ENCODE results near the gene ZNF385D.

The ZNF385D gene

DNA sequence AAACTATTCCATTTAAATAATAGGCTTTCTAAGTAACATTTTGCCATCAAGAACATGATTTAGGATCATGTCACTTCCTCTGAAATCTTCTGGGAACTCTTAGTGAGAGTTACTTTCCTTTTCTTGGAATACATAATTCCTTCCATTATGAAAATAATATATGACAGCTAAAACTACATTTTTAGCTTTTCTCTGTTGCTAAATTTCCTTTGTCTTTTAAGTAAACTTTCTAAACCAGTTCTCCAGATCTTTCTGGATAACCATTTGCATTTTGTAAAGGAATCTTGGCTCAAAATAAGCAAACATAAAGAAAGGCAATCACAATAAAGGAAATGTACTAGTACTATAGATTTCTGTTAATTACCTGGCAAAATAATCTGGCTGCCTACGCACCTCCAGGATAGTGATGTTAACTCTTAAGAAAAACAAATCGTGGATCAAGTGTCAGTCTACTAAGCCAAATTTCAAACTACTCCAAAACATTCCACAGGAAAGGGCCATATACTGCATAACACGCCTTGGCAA, 165.7 kb downstream of the ZNF385D start:
- no peak for DNase-seq

DNA sequence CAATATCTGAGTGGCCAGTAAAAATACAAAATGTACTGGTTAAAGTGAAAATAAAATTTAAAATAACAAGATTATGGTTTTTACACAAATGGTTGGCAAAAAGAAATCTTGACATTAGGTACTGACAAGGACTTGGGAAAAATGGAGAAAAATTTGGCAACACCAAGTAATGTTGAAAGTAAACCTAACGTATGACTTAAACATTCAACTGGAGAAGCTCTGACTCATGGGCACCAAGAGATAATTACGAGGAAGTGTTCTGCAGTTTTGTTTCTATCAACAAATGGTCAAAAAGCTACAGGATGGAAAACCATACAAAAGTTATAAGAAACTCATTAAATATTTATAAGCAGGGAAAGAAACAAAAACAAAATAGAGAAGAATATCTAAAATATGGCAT, 177.7 kb downstream of the ZNF385D start:
- DNase-seq, result no peak

- no peak for DNase-seq
These were observed 186.5 kb downstream of the ZNF385D start for GRCh38 chr3:21564531-21564930.

DNA sequence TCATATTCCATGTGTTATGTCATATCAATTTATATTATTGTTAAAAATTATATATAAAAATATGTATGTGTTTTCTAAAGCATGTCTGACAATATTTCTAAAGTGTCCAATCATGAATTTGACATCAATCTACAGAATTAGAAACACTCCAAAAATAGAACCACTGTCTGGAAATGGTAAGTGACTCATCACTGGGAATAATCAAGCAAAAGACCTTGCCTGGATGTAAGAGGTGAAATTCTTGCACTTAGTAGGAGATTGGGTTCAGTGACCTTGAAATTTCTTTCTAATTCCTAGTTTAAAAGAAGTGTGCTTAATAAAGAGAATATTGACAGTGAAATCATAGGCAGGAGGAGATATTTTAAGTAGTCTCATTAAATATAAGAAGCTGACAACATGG, 188.8 kb downstream of the ZNF385D start:
- no peak for DNase-seq

DNA sequence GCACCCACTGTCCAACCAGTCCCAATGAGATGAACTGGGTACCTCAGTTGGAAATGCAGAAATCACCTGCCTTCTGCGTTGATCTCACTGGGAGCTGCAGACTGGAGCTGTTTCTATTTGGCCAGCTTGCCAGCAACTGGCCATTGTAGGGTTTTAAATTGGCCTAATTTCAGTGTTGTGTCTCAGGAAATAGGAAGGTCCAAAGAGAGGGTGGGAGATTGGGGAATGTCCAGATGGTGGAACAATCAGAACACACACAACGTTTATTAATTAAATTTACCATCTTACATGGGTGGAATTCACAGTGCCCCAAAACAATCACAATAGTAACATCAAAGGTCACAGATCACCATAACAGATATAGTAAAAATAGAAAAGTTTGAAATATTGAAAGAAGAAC, 189.5 kb downstream of the ZNF385D start:
- DNase-seq, result no peak

DNA sequence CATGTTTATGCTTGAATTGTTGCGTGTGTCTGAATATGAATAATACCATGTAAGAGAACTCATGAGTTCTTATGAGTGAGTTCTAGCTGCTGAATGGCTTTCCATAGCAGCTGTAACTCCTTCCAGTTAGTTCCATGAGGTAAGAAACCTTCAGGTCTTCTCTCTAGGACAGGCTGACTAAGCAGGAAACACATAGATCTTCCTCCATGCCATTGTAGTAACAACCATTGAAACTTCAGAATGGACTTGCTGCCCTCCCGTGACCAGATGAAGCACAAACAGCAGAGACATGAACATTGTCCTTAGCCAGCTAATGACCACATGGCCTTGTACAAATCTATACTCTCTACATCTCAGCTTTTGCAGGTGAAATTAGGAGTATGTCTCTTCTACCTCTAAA, 200.0 kb downstream of the ZNF385D start:
- DNase-seq, result no peak

DNA sequence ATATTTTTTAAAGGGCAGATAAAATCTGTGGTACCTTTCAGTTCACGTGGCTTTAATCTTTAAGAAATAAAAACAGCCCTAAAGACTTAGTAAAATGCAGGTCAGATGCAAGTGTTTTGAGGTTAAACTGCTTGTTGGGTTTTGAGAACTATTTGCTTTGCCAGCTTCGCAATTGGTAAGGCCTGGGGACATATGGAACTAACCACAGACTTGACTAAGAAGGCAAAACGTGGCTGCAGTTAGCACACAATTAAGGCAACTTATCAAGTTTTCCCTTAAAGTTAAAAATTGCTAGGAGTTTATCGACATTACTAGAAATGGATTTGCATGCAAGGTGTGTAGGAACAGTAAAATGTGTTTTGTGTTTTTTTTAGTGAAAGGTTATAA, 206.9 kb downstream of the ZNF385D start:
- DNase-seq, result no peak

- no peak for DNase-seq
These were observed 207.5 kb downstream of the ZNF385D start for GRCh38 chr3:21543380-21544075.

- DNase-seq, result no peak
These were observed 208.2 kb downstream of the ZNF385D start for GRCh38 chr3:21542656-21543379.

DNA sequence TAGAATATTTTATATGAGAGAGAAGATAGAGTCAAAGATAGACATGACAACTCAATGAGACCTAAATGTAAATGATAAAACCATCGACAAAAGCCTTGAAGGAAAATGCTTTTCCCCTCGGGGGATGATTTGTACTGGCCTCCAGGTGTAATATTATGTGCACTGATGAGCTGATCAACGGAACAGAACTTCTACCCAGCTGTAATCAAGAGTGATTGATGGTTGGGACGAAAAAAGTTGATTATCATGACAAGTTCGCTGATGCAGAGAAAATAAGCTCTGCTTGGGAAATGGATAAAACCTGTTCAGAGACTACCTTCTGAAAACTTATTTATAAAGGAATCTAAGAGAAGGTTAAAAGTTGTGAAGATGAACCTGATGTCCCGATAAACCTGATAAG, 210.7 kb downstream of the ZNF385D start:
- no peak for DNase-seq

DNA sequence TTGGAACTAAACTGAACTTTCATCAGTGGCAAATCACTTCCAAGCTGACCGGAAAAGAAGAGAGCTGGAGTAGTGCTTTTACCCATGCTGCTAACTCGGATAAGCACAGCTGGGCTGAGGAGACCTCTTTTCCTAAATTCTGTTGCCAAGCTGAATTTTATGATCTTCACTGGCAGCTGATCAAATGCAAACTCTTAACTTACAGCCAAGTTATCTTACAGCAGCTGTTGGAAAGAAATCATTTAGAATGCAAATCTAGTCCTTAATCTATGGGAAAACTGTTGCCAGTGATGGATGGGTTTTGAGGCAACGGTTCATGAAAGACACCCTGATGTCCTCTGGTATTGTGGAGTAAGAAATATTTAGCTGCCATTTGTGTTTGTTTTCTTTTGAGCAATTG, 216.5 kb downstream of the ZNF385D start:
- no peak for DNase-seq

- no peak for DNase-seq
These were observed 218.0 kb downstream of the ZNF385D start for GRCh38 chr3:21533002-21533401.

- DNase-seq, result no peak
These were observed 219.1 kb downstream of the ZNF385D start for GRCh38 chr3:21531909-21532308.

DNA sequence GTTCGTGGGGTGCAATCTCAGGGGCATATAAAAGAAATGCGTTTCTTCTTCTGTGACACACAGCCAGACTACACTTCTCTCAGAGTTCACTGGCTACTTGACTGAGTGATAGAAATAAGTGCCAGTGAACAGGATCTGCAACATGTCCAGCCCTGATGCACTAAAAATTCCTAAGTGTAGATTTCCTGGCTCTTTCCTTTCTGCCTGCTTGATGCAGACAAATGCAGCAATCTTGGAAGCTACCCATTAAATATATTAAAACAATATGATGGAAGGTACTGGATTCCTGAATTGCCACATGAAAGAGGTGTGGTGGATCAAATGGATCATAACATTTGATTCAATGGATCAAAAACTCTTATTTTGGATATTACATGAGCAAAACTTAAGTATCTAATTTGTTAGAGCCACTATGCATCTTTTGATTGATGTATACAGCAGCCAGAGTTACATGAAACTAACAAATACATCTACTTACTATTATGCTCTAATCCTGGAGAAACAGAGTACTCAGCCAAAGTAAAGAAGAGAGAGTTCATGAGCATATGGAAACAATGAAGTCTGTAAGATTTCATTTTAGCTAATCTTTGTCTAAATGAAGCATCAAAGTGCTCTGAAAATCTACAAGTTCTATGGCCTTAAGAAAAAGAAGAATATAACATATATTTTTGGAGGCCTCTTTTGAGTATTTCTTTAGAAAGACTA, 222.6 kb downstream of the ZNF385D start:
- no peak for DNase-seq

DNA sequence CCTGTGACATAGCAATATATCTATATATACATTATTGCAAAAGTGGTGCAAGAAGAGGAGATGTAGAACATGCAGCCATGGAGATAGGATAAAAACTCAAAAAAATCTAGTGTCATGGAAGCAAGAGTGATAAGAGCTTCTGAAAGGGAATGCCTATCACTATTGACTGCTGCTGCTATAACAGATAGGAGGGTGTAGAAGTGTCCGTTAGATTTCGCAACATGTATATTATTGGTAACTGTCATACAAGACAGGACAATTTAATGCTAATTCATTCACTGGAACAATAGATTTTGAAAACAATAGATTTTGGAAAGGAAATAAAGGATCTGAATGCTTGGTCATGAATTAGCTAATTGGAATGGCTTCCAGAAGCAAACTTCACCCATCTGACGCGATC, 224.5 kb downstream of the ZNF385D start:
- no peak for DNase-seq

- no peak for DNase-seq
These were observed 226.9 kb downstream of the ZNF385D start for GRCh38 chr3:21524133-21524532.

DNA sequence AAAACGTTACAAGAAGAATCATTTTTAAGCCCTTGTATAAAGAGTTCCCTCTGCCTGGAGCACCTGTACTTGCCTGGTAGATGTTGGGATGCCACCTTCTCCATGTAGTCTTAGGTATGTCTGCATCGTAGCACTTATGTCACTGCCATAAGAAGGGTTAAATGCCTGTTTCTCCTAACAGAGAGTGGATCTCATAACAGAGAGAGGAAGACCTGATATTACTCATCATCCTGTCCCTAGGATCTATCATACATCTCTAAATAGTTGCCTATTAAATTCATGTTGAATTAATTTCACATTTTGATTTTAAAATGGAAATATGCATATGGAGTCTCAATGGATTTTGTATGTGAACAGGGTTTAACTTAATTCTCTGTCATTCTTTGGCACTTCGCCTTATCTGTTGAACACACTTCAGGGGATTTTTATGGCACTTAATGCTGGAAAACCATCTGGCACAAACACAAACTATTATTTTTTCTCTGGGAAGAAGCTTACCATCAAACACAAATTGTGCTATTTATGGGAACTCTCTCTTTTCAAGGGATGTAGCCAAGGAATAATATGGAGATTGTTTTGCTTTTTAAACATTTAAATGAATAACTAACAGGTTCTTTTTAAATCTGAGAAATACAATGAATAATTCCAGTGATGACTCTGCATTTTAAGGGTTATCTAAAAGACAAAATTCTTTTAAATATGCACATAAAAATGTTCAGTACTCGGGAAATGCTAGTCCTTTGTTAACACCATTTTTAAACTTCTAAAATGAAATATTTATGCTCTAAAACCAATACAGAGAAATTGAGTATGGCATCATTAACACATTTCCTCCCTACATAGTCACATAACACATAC, 230.7 kb downstream of the ZNF385D start:
- DNase-seq, result no peak

GRCh38 chr3:21517184-21517583, 233.8 kb downstream of the ZNF385D start:
- no peak for DNase-seq

DNA sequence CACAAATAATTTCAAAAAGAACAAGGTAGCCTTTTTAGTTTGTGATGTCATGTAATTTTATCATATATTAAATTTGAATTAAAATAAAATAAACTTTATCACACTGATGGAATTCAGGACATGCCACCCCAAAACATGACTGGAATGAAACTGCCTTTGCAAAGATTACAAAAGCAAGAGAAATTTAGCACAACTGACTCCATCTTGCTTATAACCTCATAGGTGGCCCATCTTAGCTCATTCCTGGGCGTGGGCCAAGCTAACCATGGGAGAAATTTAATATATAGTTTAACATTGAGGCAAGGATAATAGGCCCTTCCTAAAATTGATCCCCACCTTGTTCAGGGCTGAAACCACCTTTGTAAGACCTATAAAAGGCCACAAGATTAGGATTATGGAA, 235.6 kb downstream of the ZNF385D start:
- no peak for DNase-seq

- no peak for DNase-seq
These were observed 241.1 kb downstream of the ZNF385D start for GRCh38 chr3:21509731-21510470.

GRCh38 chr3:21508246-21508645, 242.8 kb downstream of the ZNF385D start:
- DNase-seq, result no peak
